Esophagus squamous epithelium (tissue), 4 donors: ENCODE data around the gene ABHD15.

ENCODE experiments used
- POLR2A ChIP-seq, 4 donors: fragments of 450-650 bp; IDR thresholded peaks; one replicate each; pipeline ENCODE4 v1.6.1; 2017; ENCODE audit warnings: antibody characterized with exemption in 4 of 4, mild to moderate bottlenecking in 4 of 4, moderate library complexity in 3 of 4
- TF ChIP-seq, protein P1 (sequence below), 6 experiments: fragments of 450-650 bp in 4 of 6; fragments of 200-600 bp in 2 of 6; sonication (generic) in 2 of 6; IDR thresholded peaks; one replicate each; pipeline ENCODE4 v1.5.1; 2016 to 2019; ENCODE audit warnings: antibody characterized with exemption in 6 of 6, mild to moderate bottlenecking in 4 of 6, moderate library complexity in 4 of 6

DNA sequence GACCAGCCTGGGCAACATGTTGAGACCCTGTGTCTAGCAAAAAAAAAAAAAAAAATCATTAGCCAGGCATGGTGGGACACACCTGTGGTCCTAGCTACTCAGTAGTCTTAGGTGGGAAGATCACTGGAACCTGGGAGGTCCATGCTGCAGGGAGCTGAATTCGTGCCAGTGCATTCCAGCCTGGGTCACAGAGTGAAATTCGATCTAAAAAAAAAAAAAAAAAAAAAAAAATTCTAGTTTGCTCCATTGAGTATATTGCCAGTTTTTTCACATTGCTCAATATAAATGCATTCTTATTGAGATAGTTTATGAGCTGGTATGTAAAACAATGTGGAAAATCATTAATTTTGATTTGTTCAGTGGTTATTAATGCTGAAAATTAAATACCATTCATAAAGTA, 52.0 kb downstream of the ABHD15 start:
- TF ChIP-seq, protein P1, sequence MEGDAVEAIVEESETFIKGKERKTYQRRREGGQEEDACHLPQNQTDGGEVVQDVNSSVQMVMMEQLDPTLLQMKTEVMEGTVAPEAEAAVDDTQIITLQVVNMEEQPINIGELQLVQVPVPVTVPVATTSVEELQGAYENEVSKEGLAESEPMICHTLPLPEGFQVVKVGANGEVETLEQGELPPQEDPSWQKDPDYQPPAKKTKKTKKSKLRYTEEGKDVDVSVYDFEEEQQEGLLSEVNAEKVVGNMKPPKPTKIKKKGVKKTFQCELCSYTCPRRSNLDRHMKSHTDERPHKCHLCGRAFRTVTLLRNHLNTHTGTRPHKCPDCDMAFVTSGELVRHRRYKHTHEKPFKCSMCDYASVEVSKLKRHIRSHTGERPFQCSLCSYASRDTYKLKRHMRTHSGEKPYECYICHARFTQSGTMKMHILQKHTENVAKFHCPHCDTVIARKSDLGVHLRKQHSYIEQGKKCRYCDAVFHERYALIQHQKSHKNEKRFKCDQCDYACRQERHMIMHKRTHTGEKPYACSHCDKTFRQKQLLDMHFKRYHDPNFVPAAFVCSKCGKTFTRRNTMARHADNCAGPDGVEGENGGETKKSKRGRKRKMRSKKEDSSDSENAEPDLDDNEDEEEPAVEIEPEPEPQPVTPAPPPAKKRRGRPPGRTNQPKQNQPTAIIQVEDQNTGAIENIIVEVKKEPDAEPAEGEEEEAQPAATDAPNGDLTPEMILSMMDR (IDR thresholded peaks at IDR 0.05): no peak
- TF ChIP-seq POLR2A (IDR thresholded peaks at IDR 0.05): no peak
